ENCODE results near the gene CX3CL1. TPM values are rescaled to one million over a fixed set of nuclear protein-coding genes. Genes with fewer than 3 reads are reported as not detected.

The CX3CL1 gene
- total and polyA plus RNA-seq, 2 of the 4 experiments (the other 2 are of a cell fraction): 0.18 to 0.77 TPM

- Histone ChIP-seq H2BK120ac (ENCODE audit: low read depth, low read length) (no peak overlapping the region), H3K4me3 (ENCODE audit: insufficient read depth, low read depth, low read length) (no peak overlapping the region), H2BK15ac (ENCODE audit: low read depth, low read length) (no peak overlapping the region), H3K18ac (ENCODE audit: low read depth, low read length) (no peak overlapping the region), H4K5ac (ENCODE audit: low read depth, low read length) (no peak overlapping the region), H3K27me3 (ENCODE audit: control insufficient read depth, insufficient read depth, low read length) (peaks cover 61% of the 10 kb centered on the region), H4K91ac (ENCODE audit: insufficient read depth, low read depth, low read length) (no peak overlapping the region), H2AK5ac (ENCODE audit: low read depth, low read length) (no peak overlapping the region), H3K14ac (replicated peaks; ENCODE audit: low read depth, low read length) (no peak overlapping the region), H3K4ac (ENCODE audit: low read depth, low read length) (no peak overlapping the region), H2BK5ac (ENCODE audit: low read depth, low read length, poor library complexity, severe bottlenecking) (no peak overlapping the region), H2AFZ (replicated peaks; ENCODE audit: low read length, poor library complexity) (no peak overlapping the region), H3K27ac (ENCODE audit: insufficient read depth, low read length) (no peak overlapping the region), H3K9me3 (ENCODE audit: control insufficient read depth, insufficient read depth, low read length) (no peaks in the 10 kb centered on the region), H4K20me1 (ENCODE audit: insufficient read depth, low read length) (no peaks in the 10 kb centered on the region), H3K36me3 (ENCODE audit: control insufficient read depth, insufficient read depth, low read length) (no peaks in the 10 kb centered on the region), H3K9me1 (ENCODE audit: insufficient read depth, low read length) (no peaks in the 10 kb centered on the region), H3K4me1 (ENCODE audit: control insufficient read depth, insufficient read depth, low read length) (no peaks in the 10 kb centered on the region), H3K56ac (ENCODE audit: extremely low read depth, insufficient read depth, low read length) (no peak overlapping the region), H4K8ac (ENCODE audit: low read depth in 2 of 2, low read length in 2 of 2) (no peak overlapping the region), H2AK9ac (replicated peaks; ENCODE audit: low read depth, low read length, poor library complexity) (no peak overlapping the region), H3K79me1 (ENCODE audit: low read depth in 1 of 2, low read length in 2 of 2) (no peaks in the 10 kb centered on the region), H3K9ac (ENCODE audit: low read depth, low read length) (no peak overlapping the region), H2BK20ac (ENCODE audit: low read depth, low read length) (no peak overlapping the region), H3K23ac (ENCODE audit: low read depth, low read length) (no peak overlapping the region), H3K4me2 (ENCODE audit: low read depth, low read length) (no peak overlapping the region)
- TF ChIP-seq USF2 (IDR thresholded peaks at IDR 0.05; ENCODE audit: low read depth, low read length): no peak
- no peak for TF ChIP-seq MAFK (IDR thresholded peaks at IDR 0.05; ENCODE audit: low read depth, low read length)
- no peak for TF ChIP-seq RFX5 (IDR thresholded peaks at IDR 0.05; ENCODE audit: low read depth, low read length)
- TF ChIP-seq FOS (IDR thresholded peaks at IDR 0.05; ENCODE audit: low read depth, low read length): no peak
- TF ChIP-seq BHLHE40 (IDR thresholded peaks at IDR 0.05; ENCODE audit: low read depth, low read length): no peak
- no peak for TF ChIP-seq MXI1 (IDR thresholded peaks at IDR 0.05; ENCODE audit: borderline replicate concordance, low read depth, low read length)
- TF ChIP-seq RCOR1 (IDR thresholded peaks at IDR 0.05; ENCODE audit: insufficient replicate concordance, low read length): no peak
- TF ChIP-seq, protein P1, sequence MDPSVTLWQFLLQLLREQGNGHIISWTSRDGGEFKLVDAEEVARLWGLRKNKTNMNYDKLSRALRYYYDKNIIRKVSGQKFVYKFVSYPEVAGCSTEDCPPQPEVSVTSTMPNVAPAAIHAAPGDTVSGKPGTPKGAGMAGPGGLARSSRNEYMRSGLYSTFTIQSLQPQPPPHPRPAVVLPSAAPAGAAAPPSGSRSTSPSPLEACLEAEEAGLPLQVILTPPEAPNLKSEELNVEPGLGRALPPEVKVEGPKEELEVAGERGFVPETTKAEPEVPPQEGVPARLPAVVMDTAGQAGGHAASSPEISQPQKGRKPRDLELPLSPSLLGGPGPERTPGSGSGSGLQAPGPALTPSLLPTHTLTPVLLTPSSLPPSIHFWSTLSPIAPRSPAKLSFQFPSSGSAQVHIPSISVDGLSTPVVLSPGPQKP (IDR thresholded peaks at IDR 0.05; ENCODE audit: borderline replicate concordance, low read depth, low read length): no peak
- no peak for TF ChIP-seq NFE2L2 (IDR thresholded peaks at IDR 0.05; ENCODE audit: low read depth, low read length)
- no peak for TF ChIP-seq CEBPB (IDR thresholded peaks at IDR 0.05; ENCODE audit: low read depth, low read length)
- TF ChIP-seq POLR2A (IDR thresholded peaks at IDR 0.05; ENCODE audit: low read depth, low read length): no peak
- no peak for TF ChIP-seq CTCF (conservative IDR thresholded peaks at IDR 0.05; ENCODE audit: low read depth, low read length)
- no peak for TF ChIP-seq CHD1 (IDR thresholded peaks at IDR 0.05; ENCODE audit: low read depth, low read length)
- TF ChIP-seq RAD21 (IDR thresholded peaks at IDR 0.05; ENCODE audit: low read length): no peak
- TF ChIP-seq MAZ (IDR thresholded peaks at IDR 0.05; ENCODE audit: borderline replicate concordance, low read depth, low read length): no peak
- no peak for TF ChIP-seq SMC3 (IDR thresholded peaks at IDR 0.05; ENCODE audit: low read depth, low read length)
- no TSS peak for BruUV-seq (replicated peaks)
- DNase-seq (no peak), ATAC-seq (ENCODE audit: low read depth) (no peak)
- ChIA-PET CTCF (no interaction called here), POLR2A (ENCODE audit: unreplicated experiment) (no interaction called here)
- in situ Hi-C loops (cut with MboI; ENCODE audit: low sequenced_read_pairs) (no loop called here), intact Hi-C loops (cut with micrococcal nuclease) (no loop called here), dilution Hi-C loops (cut with HindIII; ENCODE audit: low sequenced_read_pairs, unreplicated experiment) (no loop called here)
- whole genome bisulfite sequencing, 2 experiments (ENCODE audit: extremely low coverage in 2 of 2, insufficient read length in 1 of 2): 62% methylated on average over 6 of the region's 9 CpGs; no CpG with 5 or more reads in 1 of the 2 experiments
These were observed 14.8 kb upstream of the CX3CL1 start for GRCh38 chr16:57357330-57358085.
